ENCODE data around the gene SPPL2B.
"Not testable (repeated sequence)": the region's sequence is repeated elsewhere in the genome, so short reads cannot be mapped to it uniquely, and the experiment has no call there.

SPPL2B gene

GRCh38 chr19:2328401-2329148 lies at the start of gene SPPL2B, which contains the start of gene LSM7:
TSS of gene SPPL2B (plus strand) at chr19:2328684. CDS start at chr19:2328710, 26 bp downstream.
TSS of gene LSM7 (minus strand) at chr19:2328586. CDS start at chr19:2328566, 20 bp downstream.
- peak; percentile 46 for DNase-seq

GRCh38 chr19:2280633-2281264 lies 47.7 kb upstream of the SPPL2B start:
- no peak for DNase-seq

DNA sequence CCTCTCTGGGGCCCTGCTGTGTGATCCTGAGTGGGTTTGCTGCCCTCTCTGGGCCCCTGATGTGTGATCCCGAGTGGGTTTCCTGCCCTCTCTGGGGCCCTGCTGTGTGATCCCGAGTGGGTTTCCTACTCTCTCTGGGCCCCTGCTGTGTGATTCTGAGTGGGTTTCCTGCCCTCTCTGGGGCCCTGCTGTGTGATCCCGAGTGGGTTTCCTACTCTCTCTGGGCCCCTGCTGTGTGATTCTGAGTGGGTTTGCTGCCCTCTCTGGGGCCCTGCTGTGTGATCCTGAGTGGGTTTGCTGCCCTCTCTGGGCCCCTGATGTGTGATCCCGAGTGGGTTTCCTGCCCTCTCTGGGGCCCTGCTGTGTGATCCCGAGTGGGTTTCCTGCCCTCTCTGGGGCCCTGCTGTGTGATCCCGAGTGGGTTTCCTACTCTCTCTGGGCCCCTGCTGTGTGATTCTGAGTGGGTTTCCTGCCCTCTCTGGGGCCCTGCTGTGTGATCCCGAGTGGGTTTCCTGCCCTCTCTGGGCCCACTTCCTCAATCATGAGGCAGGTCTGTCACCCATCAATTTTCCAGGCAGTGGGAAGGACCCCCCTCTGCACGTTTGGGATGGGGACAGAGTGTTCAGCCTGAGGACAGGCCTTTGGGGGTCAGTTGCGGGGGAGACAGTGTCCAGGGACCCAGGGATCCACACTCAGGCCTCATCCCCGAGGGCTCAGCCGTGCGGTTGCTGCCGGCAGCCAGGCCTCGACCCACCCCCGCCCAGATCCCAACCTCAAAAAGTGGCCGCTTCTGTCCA lies 47.0 kb upstream of the SPPL2B start:
- not testable (repeated sequence) for DNase-seq

- no peak for DNase-seq
Measured at GRCh38 chr19:2282062-2282861, 46.2 kb upstream of the SPPL2B start, which contains the start of gene PEAK3. TSS of gene PEAK3 (minus strand) at chr19:2282175. CDS start at chr19:2280931, 1,244 bp downstream.

- DNase-seq, result no peak
Measured at GRCh38 chr19:2282862-2283237, 45.6 kb upstream of the SPPL2B start.

DNA sequence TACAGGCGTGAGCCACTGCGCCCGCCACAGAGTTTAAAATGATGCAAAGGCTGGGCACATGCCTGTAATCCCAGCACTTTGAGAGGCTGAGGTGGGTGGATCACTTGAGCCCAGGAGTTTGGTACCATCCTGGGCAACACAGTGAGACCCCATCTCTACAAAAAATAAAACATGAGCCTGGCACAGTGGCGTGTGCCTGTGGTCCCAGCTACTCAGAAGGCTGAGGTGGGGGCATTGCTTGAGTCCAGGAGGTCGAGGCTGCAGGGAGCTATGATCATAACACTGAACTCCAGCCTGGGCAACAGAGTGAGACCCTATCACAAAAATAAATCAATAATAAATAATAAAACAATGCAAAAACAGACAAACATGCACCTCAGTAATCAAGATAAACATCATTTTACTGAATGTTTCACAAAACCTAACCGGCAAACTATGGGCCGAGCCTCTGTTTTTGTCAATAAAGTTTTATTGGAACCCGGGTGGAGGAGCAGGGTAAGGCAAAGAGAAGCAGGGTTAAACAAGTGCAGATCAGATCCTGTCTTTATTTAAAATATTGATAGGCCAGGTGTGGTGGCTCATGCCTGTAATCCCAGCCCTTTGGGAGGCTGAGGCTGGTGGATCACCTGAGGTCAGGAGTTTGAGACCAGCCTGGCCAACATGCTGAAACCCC lies 44.5 kb upstream of the SPPL2B start:
- DNase-seq, result no peak

- DNase-seq, result no peak
Measured at GRCh38 chr19:2286402-2287140, 41.9 kb upstream of the SPPL2B start.

DNA sequence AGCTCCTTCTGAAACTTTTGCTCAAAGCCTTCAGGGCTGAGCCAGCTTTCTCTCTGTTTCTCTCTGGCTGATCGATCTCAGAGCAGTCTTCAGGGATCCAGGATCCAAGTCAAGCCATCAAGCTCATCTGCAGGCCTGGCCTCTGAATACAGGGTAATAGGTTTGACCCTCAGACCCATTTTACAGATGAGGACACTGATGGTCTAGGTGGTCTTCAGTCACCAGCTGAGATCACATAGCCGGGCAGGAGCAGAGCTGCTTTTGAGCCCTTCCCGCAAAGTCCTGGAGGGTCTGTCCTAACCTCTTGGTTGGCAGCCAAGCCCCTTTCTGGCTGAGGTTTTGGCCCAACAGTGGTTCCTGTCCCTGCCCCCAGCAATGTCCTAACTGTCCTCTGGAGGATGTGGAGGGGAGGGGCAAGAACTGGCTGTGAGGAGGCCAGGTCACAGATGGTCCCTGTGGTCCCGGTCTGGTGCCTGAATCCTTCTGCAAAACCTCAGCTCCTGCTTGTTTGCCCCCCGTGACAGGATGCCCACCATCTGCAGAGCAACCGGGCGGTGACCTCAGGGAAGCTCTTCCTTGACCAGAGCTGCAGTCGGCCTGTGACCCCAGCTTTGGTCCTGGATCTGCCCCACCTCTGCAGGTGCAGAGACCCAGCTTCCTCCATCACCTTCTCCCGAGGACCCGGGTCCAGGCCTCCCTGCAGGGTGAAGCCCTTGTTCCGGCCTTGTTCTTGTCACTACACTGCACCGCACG lies 40.7 kb upstream of the SPPL2B start:
- no peak for DNase-seq

- peak; percentile 92 for DNase-seq
Measured at GRCh38 chr19:2288338-2288817, 40.1 kb upstream of the SPPL2B start.

DNA sequence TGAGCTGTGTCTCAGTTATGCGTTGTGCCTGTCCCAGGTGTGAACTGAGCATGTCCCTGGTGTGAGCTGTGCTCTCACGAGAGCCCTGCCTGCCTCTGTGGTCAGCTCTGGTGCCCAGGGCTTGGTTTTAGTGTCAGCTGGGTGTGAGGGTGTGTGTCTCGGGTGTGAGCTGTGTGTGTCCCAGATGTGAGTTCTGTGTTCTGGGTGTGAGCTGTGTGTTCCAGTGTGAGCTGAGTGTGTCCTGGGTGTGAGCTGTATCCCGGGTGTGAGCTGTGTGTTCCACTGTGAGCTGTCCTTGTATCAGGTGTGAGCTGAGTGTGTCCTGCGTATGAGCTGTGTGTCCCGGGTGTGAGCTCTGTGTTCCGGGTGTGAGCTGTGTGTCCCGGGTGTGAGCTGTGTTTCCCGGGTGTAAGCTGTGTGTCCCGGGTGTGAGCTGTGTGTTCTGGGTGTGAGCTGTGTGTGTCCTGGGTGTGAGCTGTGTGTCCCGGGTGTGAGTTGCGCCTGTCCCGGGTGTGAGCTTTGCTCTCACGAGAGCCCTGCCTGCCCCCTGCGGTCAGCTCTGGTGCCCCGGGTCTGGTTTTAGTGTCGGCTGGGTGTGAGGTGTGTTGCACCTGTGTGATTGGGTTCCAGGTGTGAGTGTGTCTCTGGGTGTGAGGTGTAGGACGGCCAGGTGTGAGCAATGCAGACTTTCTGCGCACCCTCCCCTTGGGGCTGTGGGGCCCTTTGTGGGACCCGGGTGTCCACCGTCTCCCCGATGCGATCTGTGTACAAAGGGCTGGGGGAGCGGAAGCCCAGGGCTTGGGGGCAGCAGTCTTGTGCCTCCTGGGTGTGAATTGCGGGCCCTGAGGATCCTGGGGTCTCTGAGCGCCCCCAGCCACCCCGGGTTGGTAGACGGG lies 39.4 kb upstream of the SPPL2B start:
- DNase-seq, result no peak

DNA sequence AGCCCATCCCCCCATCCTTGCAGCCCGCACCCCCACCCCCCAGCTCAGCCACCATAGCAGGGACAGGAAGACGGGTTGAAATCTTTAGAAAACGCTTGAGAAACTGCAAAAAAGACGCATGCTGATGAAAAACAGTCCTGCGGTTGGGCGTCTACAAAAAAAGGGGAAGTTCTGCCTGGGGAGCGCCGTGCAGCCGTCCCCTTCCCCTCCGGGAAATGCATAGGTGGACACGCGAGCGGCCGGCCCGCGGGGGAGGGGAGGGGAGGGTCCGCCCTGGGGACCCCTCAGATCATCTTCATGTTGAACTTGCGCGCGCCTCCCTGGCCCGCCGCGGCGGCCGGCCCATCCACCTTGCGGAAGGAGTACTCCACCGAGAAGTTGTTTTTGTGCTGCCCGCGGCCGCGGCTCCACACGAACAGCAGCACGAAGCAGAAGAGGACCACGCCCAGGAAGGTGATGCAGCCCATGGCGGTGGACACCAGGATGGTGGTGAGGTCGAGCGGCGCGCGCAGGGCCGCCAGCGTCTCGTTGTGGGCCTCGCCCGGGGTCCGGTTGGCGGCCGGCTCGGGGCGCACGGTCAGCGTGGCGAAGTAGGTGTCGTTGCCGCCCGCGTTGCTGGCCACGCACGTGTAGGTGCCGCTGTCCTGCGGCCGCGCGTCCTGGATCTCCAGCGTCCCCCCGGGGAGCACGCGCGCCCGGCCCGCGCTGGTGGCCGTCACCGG lies 38.6 kb upstream of the SPPL2B start:
- DNase-seq, result no peak

- DNase-seq, result no peak
Measured at GRCh38 chr19:2290441-2291184, 37.9 kb upstream of the SPPL2B start.

DNA sequence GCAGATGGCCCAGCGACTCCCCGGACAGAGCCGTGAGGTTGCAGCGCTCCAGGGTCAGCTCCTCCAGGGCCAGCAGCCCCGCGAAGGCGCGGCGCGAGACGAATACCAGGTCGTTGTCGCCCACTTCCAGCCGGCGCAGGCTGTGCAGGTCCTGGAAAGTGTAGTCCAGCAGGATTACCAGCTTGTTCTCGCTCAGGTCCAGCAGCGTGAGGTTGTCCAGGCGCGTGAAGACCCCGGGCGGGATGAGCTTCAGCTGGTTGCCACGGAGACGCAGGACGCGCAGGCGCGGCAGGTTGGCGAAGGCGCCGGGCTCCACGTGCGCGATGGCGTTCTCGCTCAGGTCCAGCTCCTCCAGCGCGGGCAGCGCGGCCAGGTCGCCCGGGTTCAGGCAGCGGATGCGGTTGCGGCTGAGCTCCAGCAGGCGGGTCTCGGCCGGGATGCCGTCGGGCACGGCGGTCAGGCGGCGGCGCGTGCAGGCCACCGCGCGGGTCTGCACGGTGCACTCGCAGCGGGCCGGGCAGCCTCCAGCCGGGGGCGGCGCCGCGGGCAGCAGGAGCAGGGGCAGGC lies 37.2 kb upstream of the SPPL2B start:
- DNase-seq, result peak; percentile 53

DNA sequence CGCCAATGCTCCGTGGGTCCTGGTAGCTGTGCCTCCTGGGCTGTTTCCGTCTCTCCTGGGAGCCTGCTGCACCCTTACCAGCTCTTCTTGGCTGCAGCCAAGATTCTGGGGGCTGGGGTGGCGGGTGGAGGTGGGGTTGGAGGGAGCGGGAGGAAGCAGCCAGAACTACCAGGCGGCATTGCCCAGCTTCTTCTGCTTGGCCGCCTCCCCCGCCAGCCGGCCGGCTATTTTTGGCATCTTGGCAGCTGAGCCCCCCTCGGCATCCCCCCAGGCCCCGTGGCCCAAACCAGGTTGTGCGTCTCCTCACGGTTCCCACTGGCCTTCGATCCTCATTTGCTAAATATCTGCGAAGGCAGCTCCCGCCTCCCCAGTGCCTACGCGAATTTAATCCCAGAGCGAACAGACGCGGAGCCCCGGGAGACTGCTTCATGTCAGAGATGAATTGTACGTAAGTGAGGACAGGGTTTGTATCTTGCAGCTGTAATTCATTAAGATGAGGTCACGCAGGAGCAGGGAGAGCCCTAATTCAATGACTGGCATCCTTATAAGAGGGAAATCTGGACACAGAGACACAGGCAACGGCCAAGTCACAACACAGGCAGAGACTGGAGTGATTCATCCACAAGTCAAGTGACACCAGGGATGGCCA lies 33.7 kb upstream of the SPPL2B start:
- DNase-seq, result no peak

- no peak for DNase-seq
Measured at GRCh38 chr19:2296141-2296540, 32.3 kb upstream of the SPPL2B start.

DNA sequence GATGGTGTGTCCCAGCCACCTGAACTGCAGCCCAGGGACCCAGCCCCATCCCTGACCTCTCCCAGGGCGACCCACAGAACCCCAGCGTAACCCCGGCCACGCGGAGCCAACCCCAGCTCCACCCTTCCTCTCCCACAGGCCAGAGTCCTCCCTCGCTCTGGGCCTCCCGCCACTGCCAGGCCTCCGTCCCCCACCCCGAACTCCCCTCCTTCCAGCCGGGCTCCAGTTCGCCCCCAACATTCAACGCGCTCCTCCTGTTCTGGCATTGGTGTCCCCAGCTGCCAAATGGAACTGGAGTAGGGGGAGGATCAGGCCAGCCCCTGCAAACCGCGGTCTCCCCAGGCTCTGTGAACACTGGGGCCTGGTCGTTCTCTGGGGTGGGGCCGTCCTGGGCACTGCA lies 28.0 kb upstream of the SPPL2B start:
- no peak for DNase-seq
